Stimulated activated CD8-positive, alpha-beta memory T cell treated with anti-CD3 and anti-CD28 coated beads, Interleukin-15, amount 100 ng/mL, for 24 hours (primary cell): ENCODE results near the gene ADPRS.

Experiments
- DNase-seq: peaks from one replicate; pipeline ENCODE4 v3.0.0-alpha.2; 2020; ENCODE audit warnings: low read depth

ADPRS gene

DNA sequence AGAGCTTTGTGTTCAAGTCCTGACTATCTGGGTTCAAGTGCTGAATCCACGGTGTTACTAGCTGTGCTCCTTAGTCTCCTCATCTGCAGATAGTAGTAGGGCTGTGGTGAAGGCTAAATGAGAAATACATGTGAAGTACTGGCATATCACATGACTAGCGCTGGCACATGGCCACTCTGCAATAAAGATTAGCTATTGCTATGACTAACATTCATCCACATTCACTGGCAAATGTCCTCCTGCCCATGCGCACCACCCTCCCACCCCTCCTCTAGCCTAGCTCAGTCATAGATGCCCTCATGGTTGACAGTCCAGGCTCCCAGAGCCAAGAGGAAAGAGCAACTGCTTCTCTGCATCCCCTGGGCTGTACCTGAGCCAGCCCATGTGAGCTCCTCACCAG lies 44.8 kb downstream of the ADPRS start:
- DNase-seq: no peak

DNA sequence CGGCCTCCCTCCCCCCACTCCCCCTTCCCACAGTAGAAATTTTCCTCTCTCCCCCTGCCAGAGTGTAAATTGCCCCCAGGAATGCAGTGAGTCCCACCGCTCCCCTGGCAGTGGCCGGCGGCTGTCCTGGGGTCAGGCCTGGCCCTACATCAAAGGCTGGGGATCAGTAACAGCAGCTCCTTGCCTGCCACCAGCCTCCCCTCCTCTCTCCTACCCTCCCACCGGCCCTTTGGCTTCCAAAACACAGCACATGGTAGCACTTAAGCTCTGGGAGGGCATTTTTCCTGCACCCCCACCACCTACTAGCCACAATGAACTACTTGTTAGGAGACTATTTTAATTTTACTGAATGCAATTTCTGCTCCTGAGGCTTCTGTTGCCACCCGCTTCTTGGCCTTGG lies 45.3 kb downstream of the ADPRS start:
- DNase-seq: no peak

DNA sequence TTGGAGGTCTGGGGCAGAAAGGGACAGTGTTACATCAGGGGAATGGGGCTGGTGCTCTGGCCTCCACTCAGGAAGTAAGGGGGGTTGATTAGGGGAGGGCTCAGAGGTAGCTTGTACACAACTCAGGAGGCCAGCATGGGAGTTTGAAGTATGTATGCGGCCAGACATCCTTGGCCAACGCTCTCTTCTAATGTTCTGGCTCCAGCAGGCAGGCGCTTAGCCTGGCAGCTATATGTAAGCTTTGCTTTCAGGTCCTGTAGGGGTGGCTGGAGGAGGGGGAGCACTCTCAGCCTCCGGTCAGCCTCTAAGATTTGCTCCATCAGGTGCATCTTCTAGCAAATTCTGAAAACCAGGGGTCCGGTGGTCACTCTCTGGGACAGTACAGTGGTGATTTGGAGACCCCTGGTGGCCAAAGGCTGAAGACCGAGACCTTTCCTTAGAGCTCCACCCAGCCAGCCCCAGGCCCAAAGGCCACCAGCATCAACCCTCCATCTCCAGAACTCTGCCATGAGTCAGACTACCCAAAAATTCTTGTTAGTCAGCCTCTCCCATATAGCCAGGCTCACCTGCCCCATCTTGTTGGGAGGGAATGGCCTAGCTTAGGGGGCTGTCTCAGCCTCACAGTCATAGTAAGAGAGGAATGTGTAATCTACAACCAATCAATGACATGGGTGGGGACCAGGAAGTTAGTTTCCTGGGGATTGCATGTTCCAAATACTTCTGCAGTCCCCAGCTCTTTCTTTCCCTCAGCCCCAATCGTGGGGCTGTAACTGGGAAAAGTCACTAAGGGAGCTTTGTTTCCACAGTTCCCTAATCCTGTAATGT lies 46.0 kb downstream of the ADPRS start:
- no peak for DNase-seq

DNA sequence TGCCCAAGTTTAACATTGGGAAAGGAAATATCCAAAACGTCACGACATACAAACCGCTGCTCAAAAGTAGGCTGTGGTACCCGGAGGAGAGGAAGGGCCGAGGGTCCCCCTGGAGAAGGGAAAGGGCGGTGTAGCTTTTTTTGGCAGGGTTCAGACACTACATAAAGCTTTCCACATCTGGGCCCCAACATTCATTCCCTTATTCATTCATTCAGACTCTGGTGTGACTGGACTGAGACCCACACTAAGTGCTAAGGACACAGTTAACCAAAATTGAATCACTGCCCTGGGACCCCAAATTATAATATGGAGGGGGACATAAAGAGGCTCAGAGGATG lies 46.6 kb downstream of the ADPRS start:
- no peak for DNase-seq

DNA sequence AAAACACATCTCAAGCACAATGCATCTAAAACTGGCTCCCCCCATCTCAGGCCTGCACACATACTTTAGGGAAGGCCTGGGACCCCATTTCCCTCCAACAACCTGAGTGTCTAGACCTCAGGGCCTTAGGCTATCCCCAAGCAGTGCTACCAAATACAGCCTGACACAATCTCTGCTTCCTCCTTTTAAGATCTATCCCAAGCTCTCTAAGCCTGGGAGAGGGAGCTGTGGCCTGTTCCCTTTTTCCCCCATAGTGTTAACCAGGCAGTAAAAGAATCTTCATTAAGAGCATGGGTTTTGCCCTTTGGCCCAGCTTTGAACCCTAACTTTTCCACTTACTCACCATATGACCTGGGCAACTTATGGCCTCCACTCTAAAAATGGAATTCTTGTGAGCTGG lies 47.1 kb downstream of the ADPRS start:
- DNase-seq: no peak

DNA sequence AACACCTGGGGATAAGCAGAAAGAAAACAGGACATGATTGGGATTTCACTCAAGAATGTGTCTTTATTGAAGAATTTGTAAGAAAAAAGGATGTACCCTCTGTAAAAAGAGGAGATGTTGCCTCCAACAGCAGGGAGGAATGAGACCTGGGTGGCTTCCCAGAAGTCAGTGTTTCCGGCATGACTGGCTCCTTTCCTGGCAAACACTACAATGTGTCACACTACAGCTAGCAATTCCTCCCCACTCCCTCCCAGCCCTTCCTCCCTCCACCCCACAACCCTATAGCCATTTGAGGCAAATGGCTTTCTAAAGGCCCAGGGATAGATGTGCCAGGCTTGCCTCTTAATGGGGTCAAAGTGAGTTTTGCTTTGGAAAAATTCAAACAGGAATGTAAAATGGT lies 47.8 kb downstream of the ADPRS start:
- DNase-seq: no peak

DNA sequence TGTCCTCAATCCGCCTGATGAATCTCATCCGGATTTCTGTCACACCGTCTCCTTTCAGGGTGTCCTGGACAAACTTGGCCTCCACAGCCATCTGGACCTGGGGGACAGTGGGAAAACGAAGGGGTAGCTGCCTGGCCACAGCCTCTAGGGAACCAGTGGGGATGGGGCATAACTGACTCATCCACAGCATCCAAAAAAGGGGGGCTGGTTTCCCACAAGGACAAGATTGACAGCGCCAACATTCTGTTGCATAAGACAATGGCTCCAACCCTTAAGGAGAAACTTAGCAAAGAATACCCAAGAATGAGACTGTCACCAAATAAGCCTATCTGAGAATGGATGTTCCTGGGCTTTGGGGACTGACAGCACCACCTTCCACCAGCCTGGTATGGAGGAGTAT lies 48.5 kb downstream of the ADPRS start:
- DNase-seq: no peak

DNA sequence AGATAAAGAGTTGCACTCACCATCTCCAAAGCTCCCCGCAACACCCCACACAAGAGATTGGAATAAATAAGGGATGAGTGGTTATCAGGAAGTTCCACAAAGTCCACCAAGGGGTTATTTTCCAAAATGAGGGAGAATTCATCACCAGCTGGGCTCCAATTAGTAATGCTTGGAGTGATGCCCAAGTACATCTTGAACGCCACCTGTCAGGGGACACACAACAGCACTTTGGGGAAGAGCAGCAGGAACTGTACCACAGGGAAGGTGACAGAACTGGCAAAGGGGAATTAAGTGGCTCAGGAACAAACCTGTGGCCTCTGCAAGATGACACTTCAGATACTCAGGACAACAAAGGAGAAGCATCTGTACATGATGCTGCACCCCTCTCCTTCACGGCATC lies 49.1 kb downstream of the ADPRS start:
- DNase-seq: no peak

DNA sequence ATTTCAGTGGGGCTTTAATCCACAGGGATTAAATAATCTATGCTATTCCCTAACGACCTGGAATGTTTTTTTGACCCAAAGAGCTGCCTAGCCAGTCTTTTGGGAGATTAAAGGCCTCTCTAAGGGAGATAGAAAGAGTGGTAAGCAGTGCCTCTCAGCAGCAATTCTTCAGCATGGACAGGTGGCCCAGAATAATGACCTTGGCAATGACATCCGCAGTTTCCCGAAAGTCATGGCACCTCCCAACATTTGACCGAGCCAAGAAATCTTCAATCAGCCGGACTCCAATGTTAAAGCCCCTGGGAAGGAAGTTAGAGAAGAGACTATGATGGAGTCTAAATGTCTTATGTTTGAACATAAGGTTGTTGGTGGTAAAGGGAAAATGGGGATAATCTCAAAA lies 50.8 kb downstream of the ADPRS start:
- no peak for DNase-seq

DNA sequence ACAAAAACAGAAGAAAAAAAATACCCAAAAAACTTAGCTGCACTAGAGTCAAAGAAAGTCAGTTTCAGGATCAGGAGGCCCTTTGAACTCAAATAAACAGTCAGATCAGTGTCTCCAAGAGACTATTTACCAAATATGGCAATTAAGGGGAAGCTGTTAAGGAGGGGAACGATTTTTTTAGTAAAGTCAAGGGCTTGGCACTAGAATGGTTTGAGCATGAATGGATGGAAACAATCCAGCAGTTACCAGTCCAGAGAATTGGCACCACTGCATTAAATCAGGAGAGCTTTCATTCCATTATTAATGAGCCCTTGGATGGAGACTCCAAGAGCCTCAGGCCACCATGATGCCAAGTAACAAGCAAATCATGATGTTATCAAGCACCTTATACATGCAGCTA lies 53.4 kb downstream of the ADPRS start:
- no peak for DNase-seq

DNA sequence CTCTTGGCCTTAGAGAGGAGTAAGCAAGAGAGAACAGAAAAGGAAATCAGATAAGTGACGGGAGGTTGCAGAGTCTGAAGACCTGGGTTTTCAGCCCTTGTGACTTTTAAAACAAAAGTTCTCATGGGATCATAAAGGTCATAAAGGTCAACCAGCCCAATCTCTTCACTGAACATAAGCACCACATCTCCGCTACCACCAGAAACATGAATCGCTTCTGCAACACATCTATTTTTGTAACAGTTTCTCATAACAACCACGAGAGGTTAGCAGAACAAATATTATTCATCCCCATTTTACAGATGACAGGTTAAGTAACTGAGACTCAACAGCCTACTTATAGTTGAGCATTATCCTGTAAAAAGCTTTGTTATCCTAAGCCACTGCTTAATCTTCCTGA lies 54.7 kb downstream of the ADPRS start:
- no peak for DNase-seq
